ENCODE measurements around the gene DPEP3. TPM values are rescaled to one million over a fixed set of nuclear protein-coding genes. Genes with fewer than 3 reads are reported as not detected.

Gene DPEP3
- total RNA-seq, 2 experiments from 2014 or later: 0.16 to 0.25 TPM

GRCh38 chr16:67930191-67930590, 50.1 kb downstream of the DPEP3 start:
- CTCF ChIA-PET: interaction anchor here (1.1 to 5.3 kb wide), 4 partner anchors 11 to 114 kb away, joined by 3 to 32 read pairs (median 16); partner anchors contain the start of gene NRN1L
- no peak overlapping the region for H3K4me3 Mint-ChIP-seq
- no peaks in the 10 kb centered on the region for H3K27me3 Mint-ChIP-seq
- H3K9me3 Mint-ChIP-seq: no peaks in the 10 kb centered on the region
- TF ChIP-seq, protein P1, sequence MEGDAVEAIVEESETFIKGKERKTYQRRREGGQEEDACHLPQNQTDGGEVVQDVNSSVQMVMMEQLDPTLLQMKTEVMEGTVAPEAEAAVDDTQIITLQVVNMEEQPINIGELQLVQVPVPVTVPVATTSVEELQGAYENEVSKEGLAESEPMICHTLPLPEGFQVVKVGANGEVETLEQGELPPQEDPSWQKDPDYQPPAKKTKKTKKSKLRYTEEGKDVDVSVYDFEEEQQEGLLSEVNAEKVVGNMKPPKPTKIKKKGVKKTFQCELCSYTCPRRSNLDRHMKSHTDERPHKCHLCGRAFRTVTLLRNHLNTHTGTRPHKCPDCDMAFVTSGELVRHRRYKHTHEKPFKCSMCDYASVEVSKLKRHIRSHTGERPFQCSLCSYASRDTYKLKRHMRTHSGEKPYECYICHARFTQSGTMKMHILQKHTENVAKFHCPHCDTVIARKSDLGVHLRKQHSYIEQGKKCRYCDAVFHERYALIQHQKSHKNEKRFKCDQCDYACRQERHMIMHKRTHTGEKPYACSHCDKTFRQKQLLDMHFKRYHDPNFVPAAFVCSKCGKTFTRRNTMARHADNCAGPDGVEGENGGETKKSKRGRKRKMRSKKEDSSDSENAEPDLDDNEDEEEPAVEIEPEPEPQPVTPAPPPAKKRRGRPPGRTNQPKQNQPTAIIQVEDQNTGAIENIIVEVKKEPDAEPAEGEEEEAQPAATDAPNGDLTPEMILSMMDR (IDR thresholded peaks at IDR 0.05): no peak
- peaks cover 26% of the 10 kb centered on the region for H3K36me3 Mint-ChIP-seq (ENCODE audit: low read depth)
- no peak overlapping the region for H3K27ac Mint-ChIP-seq
- POLR2A ChIA-PET: interaction anchor here (0.6 to 1.5 kb wide), 5 partner anchors 10 to 87 kb away, joined by 3 to 4 read pairs (median 3); no protein-coding TSS in a partner anchor
- peaks cover 15% of the 10 kb centered on the region for H3K4me1 Mint-ChIP-seq (ENCODE audit: low read depth)
- no peak for DNase-seq
- ATAC-seq: no peak
- intact Hi-C loops (cut with micrococcal nuclease): loop anchor here (10.0 kb wide), 1 partner anchor 265 kb away; the partner anchor contains the start of genes ACD, C16orf86, ENKD1 and PARD6A

GRCh38 chr16:67928561-67929364, 51.5 kb downstream of the DPEP3 start:
- H3K27me3 Mint-ChIP-seq: no peaks in the 10 kb centered on the region
- H3K9me3 Mint-ChIP-seq: no peaks in the 10 kb centered on the region
- H3K4me1 Mint-ChIP-seq (ENCODE audit: low read depth): peaks cover 1% of the 10 kb centered on the region
- DNase-seq: peak; percentile 87
- no peak overlapping the region for H3K4me3 Mint-ChIP-seq
- ChIA-PET POLR2A (interaction anchor here (1.2 to 2.0 kb wide), 2 partner anchors 21 to 42 kb away, joined by 4 to 6 read pairs; no protein-coding TSS in a partner anchor), CTCF (interaction anchor here (0.6 to 7.8 kb wide), 19 partner anchors 9 to 260 kb away, joined by 3 to 81 read pairs (median 4); partner anchors contain the start of genes NRN1L and PSKH1)
- intact Hi-C loops (cut with micrococcal nuclease): loop anchor here (2.0 to 5.0 kb wide), 2 partner anchors 46 to 111 kb away; no protein-coding TSS in a partner anchor
- TF ChIP-seq, protein P1 (IDR thresholded peaks at IDR 0.05): peak; percentile 93
- peak; percentile 96 for ATAC-seq
- no peak overlapping the region for H3K27ac Mint-ChIP-seq
- H3K36me3 Mint-ChIP-seq (ENCODE audit: low read depth): peaks cover 11% of the 10 kb centered on the region

- Mint-ChIP-seq H3K9me3 (no peaks in the 10 kb centered on the region), H3K27me3 (no peaks in the 10 kb centered on the region), H3K36me3 (ENCODE audit: low read depth) (peaks cover 8% of the 10 kb centered on the region), H3K27ac (peak overlapping the region; percentile 52), H3K4me1 (ENCODE audit: low read depth) (no peaks in the 10 kb centered on the region), H3K4me3 (no peak overlapping the region)
- intact Hi-C loops (cut with micrococcal nuclease): loop anchor here (2.0 to 5.0 kb wide), 2 partner anchors 45 to 111 kb away; no protein-coding TSS in a partner anchor
- CTCF ChIA-PET: interaction anchor here (0.6 to 7.8 kb wide), 14 partner anchors 8 to 259 kb away, joined by 3 to 81 read pairs (median 4); partner anchors contain the start of genes NRN1L and PSKH1
- DNase-seq: no peak
- TF ChIP-seq, protein P1 (IDR thresholded peaks at IDR 0.05): no peak
- POLR2A ChIA-PET: interaction anchor here (1.2 to 2.0 kb wide), 2 partner anchors 20 to 42 kb away, joined by 4 to 6 read pairs; no protein-coding TSS in a partner anchor
- no peak for ATAC-seq
These were observed 52.2 kb downstream of the DPEP3 start for GRCh38 chr16:67928147-67928546.

GRCh38 chr16:67927131-67927941, 53.0 kb downstream of the DPEP3 start:
- no peak overlapping the region for H3K4me3 Mint-ChIP-seq
- POLR2A ChIA-PET: interaction anchor here (2.0 kb wide), 1 partner anchor 41 kb away, joined by 6 read pairs; no protein-coding TSS in a partner anchor
- DNase-seq: no peak
- no peak for ATAC-seq
- H3K27ac Mint-ChIP-seq: no peak overlapping the region
- peaks cover 1% of the 10 kb centered on the region for H3K4me1 Mint-ChIP-seq (ENCODE audit: low read depth)
- no peaks in the 10 kb centered on the region for H3K27me3 Mint-ChIP-seq
- no peaks in the 10 kb centered on the region for H3K9me3 Mint-ChIP-seq
- intact Hi-C loops (cut with micrococcal nuclease): loop anchor here (5.0 kb wide), 1 partner anchor 110 kb away; no protein-coding TSS in a partner anchor
- CTCF ChIA-PET: interaction anchor here (1.0 to 7.8 kb wide), 7 partner anchors 7 to 259 kb away, joined by 3 to 81 read pairs (median 6); partner anchors contain the start of gene NRN1L
- H3K36me3 Mint-ChIP-seq (ENCODE audit: low read depth): peaks cover 5% of the 10 kb centered on the region
- TF ChIP-seq, protein P1 (IDR thresholded peaks at IDR 0.05): no peak

Measured in activated CD8-positive, alpha-beta T cell treated with anti-CD3 and anti-CD28 coated beads for 36 hours (primary cell).